NCI-H128 (cell line): ENCODE results near the gene INPP5A.
"Not testable (repeated sequence)": the region's sequence is repeated elsewhere in the genome, so short reads cannot be mapped to it uniquely, and the experiment has no call there.

Source experiments
- DNase-seq: peaks from one replicate; lab custom pipeline; 2025; ENCODE audit not compliant: unreplicated experiment; lab: John Stamatoyannopoulos, UW

Gene INPP5A

GRCh38 chr10:132503581-132504421, 33.8 kb upstream of the INPP5A start:
- DNase-seq = no peak

GRCh38 chr10:132504501-132505272, 32.9 kb upstream of the INPP5A start:
- no peak for DNase-seq

- not testable (repeated sequence) for DNase-seq
Observed at GRCh38 chr10:132505546-132505945, 32.0 kb upstream of the INPP5A start.

- no peak for DNase-seq
Observed at GRCh38 chr10:132506711-132507408, 30.7 kb upstream of the INPP5A start.

- DNase-seq = no peak
Observed at GRCh38 chr10:132507409-132507955, 30.1 kb upstream of the INPP5A start.

- DNase-seq = no peak
Observed at GRCh38 chr10:132507956-132508490, 29.6 kb upstream of the INPP5A start.

DNA sequence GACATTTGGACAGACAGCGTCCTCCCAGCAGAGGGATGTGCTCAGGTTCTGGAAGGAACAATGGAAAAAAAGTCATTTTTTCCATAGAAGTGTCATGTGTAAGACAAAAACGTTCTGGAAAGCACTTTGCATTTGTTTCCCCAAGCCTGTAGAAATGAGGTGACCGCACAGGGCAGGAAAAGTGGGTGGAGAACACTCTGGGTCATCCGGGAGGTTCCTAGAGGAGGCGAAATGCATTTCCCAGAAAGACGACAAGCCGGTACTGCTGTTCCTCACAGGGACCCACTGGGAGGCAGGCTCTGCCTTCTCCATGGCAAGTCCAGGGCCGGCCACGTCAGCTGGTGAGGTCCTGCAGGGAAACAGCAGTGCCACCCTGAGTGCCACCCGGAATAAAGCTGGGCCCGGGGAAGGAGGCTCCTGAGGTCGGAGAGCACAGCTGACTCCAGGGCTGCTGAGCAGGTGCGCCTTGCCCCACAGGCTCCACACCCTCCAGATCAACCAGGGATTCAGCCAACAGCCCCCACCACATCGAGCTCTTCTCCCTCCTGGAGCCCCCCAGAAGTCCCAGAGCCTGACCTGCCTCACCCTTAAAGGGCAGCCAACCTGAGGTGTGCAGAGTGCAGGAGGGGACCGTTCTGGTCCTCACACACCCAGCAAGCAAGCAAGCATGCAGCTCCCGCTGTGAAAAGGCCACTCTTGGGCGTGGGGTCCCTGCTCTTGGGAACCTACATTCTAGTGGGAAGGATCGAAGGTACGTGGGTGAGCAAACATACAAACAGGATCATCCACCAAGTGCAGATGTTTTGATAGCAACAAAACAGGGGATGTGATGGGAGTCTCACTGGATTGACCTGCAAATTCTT, 28.8 kb upstream of the INPP5A start:
- no peak for DNase-seq

DNA sequence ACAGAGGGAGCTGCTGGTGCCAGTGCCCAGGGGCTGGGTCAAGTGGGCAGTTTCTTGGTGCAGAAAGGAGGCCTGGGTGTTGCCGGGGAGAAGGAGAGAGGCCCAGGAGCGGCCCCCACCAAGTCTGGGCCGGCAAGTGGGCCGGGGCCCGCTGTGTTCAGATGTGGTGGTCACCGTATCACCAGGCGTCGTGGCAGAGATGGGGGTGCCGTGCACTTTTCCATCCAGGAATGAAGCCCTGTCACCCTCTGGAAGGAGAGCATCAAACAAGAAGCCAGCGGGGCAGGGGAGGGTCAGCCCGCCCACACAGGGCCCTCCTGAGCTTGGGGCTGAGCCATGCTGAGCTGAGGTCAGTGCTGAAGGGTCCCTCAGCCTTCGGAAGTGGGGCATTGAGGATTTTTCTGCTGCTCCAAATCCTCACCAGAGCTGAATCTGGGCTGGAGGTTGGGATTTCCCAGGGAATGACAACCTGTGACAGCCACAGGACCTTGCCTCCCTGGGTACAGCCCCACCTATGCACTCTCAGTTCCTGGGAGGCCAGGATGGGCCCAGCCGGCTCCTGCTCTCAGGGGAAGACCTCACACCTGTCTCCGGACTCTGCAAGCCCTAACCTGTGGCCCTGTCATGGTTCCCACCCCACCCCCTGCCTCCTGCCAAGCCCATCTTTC, 27.9 kb upstream of the INPP5A start:
- no peak for DNase-seq

GRCh38 chr10:132510174-132510611, 27.4 kb upstream of the INPP5A start:
- DNase-seq = no peak

- DNase-seq = no peak
Observed at GRCh38 chr10:132511121-132512051, 26.2 kb upstream of the INPP5A start.

DNA sequence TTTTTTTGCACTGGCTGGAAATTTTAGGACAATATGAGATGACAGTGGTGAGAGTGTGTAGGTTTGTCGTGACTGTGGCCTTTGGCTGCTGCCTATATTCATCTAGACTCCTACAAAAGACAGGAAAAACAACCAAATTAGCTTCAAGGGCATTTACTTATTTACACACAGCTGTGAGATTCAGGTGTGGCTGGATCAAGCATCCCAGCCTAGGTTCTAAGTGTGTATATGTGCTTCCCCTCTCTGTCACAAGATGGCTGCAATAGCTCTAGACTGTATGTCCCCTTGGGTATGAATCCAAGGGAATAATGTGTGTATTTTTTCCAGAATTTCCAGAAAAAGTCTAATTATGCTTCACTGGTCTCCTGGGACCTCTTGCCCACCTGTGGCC, 25.5 kb upstream of the INPP5A start:
- no peak for DNase-seq

DNA sequence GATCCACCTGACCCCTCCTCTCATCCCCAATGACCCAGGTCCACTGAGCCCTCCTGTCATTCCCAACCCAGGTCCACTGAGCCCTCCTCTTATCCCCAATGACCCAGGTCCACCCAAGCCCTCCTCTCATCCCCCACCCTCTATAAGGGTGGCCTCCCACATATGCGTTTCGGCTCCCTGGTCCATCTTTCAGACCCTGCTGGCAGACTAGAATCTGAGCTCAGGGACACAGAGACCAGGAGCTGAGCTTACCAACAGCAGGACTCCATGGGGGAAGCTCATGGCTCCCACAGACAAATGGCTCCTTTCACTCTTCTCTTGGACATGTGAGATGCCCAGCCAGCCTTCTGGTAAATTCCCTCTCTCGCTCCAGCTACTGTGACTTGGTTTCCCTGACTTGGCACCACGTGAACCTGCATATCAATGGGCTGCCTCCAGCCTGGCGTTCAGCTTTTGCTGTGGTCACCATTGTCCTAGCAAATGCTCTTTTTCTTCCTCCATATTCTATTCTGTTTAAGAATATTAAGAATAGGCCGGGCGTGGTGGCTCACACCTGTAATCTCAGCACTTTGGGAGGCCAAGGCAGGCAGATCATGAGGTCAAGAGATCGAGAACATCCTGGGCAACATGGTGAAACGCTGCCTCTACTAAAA, 24.8 kb upstream of the INPP5A start:
- no peak for DNase-seq

GRCh38 chr10:132514821-132515520, 22.6 kb upstream of the INPP5A start:
- DNase-seq = no peak

GRCh38 chr10:132515811-132516726, 21.5 kb upstream of the INPP5A start:
- no peak for DNase-seq

DNA sequence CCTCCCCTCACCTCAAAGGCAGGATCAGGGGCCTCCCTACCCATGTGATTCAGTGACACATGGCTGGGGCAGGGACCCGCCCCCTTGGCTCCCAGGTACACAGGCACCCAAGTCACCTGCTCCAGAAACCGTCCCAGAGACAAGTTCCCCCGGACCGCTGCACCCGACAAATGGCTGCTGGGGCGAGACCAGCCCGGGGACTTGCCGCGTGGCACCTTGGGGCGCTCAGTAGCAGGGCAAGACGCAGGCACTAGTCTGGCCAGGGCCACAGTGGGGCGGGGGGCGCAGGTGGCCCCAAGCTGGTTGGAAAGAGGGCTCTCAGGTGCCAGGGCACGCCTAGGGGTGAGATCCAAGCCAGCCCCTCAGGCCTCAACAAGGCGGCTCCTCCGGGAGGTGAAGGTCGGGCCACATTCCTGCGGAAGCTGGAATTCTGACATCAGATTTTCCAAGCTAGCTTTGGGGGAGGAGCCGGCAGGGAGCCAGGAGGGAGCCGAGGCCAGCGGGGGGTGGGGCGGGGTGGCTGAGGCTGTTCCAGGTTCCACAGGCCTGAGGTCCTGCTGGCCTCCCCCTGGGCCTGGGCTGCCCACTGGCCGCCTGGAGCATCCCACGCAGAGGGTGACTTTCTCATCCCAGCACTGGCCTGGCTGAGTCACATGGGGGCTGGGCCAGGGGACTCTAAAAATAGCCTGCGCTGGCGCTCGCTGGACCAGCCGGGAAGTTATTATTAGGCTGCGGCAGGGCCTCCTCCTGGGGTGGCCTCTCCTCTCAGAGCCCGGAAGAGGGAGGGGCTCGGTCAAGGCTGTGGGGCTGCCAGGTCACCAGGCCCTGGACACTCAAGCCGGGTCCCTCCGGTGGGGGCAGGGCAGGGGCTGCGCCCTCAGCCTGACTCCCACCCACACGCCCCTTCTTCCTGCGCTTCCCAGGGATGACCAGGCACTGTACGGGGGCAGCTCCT, 20.5 kb upstream of the INPP5A start:
- DNase-seq = no peak
